ENCODE measurements around the gene CDRT4.

DNA sequence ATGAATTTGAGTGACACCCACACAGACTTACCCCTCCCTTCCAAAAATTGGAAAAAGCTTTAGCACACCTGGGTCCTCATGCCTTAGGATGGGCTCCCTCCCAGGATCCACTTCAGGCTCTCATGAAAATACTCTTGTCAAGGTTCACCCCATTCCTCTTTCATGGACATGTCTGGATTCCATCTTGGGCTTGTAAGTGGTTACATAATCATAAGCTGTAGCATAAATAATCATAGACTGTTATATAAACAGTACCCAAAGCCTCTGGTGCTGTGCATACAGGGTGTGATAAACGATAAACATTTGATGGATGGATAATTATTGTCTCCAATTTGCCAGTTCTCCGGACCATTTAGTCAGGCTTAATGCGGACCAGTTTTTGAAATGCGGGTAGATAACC is 72.3 kb downstream of the CDRT4 start:
- TF ChIP-seq, protein P1, sequence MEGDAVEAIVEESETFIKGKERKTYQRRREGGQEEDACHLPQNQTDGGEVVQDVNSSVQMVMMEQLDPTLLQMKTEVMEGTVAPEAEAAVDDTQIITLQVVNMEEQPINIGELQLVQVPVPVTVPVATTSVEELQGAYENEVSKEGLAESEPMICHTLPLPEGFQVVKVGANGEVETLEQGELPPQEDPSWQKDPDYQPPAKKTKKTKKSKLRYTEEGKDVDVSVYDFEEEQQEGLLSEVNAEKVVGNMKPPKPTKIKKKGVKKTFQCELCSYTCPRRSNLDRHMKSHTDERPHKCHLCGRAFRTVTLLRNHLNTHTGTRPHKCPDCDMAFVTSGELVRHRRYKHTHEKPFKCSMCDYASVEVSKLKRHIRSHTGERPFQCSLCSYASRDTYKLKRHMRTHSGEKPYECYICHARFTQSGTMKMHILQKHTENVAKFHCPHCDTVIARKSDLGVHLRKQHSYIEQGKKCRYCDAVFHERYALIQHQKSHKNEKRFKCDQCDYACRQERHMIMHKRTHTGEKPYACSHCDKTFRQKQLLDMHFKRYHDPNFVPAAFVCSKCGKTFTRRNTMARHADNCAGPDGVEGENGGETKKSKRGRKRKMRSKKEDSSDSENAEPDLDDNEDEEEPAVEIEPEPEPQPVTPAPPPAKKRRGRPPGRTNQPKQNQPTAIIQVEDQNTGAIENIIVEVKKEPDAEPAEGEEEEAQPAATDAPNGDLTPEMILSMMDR (IDR thresholded peaks at IDR 0.05; ENCODE audit: low read depth, low read length, poor library complexity, severe bottlenecking), result no peak
- TF ChIP-seq EZH2phosphoT487 (IDR thresholded peaks at IDR 0.05; ENCODE audit: borderline replicate concordance, low read length), result no peak
